Caco-2 (cell line): ENCODE results near the gene AP2A2. TPM values are rescaled to one million over a fixed set of nuclear protein-coding genes. Genes with fewer than 3 reads are reported as not detected.

ENCODE experiments used
- BruUV-seq: library from RNA; stranded (reverse); fragments of 400-500 nt; replicated peaks from 2 replicates; lab custom pipeline; 2021; lab: Mats Ljungman, UMichigan
- CTCF ChIA-PET: fragments of 300-600 bp; sonication (Branson Sonifier 250); formaldehyde crosslinking; loops from one replicate; lab custom pipeline; 2022; ENCODE audit warnings: antibody characterized with exemption; lab: Charles Lee
- POLR2A ChIA-PET: fragments of 300-600 bp; sonication (Branson Sonifier 250); formaldehyde crosslinking; loops from one replicate; lab custom pipeline; 2022; ENCODE audit warnings: antibody characterized with exemption; lab: Charles Lee
- DNase-seq, 2 experiments: peaks; one replicate each; pipeline versions ENCODE4 v3.0.0 to v3.0.0-alpha.2; 2020 to 2022
- H3K27me3 ChIP-seq: replicated peaks from 2 replicates; pipeline ENCODE4 v1.6.0; 2011; ENCODE audit warnings: low read length; ENCODE audit not compliant: control insufficient read depth, insufficient read depth
- H3K36me3 ChIP-seq: 2 replicates; pipeline ENCODE4 v1.5.1; 2011; ENCODE audit warnings: low read length; ENCODE audit not compliant: control insufficient read depth, insufficient read depth
- H3K4me1 ChIP-seq: fragments of 250-450 bp; sonication (Bioruptor Pico); 2 replicates; pipeline ENCODE4 v1.5.1; 2020; ENCODE audit warnings: mild to moderate bottlenecking
- H3K4me3 ChIP-seq: 2 replicates; pipeline ENCODE4 v1.5.1; 2011; ENCODE audit warnings: low read depth, mild to moderate bottlenecking, control low read depth, low read length
- H3K9me3 ChIP-seq: fragments of 250-450 bp; sonication (Bioruptor Pico); 2 replicates; pipeline ENCODE4 v1.5.1; 2020; ENCODE audit warnings: mild to moderate bottlenecking, moderate library complexity
- H3K27ac Mint-ChIP-seq: one replicate; pipeline ENCODE4 v1.8.0; 2022; ENCODE audit warnings: mixed read lengths; ENCODE audit not compliant: unreplicated experiment
- H3K27me3 Mint-ChIP-seq: one replicate; pipeline ENCODE4 v1.8.0; 2022; ENCODE audit warnings: mixed read lengths; ENCODE audit not compliant: insufficient read depth, unreplicated experiment
- H3K36me3 Mint-ChIP-seq: one replicate; pipeline ENCODE4 v1.8.0; 2022; ENCODE audit warnings: mild to moderate bottlenecking, mixed read lengths; ENCODE audit not compliant: insufficient read depth, unreplicated experiment
- H3K4me1 Mint-ChIP-seq: one replicate; pipeline ENCODE4 v1.8.0; 2022; ENCODE audit warnings: low read depth, mixed read lengths; ENCODE audit not compliant: unreplicated experiment
- H3K4me3 Mint-ChIP-seq: one replicate; pipeline ENCODE4 v1.8.0; 2022; ENCODE audit warnings: mild to moderate bottlenecking, moderate library complexity, mixed read lengths; ENCODE audit not compliant: unreplicated experiment
- H3K9me3 Mint-ChIP-seq: one replicate; pipeline ENCODE4 v1.8.0; 2022; ENCODE audit warnings: mixed read lengths; ENCODE audit not compliant: unreplicated experiment
- CTCF ChIP-seq, 2 experiments: fragments of 200-600 bp in 1 of 2; IDR thresholded peaks; 1 replicate in 1 of 2; 2 replicates in 1 of 2; pipeline versions ENCODE4 v1.5.1 to v1.8.0; 2011 to 2022; ENCODE audit warnings: antibody characterized with exemption in 1 of 2, control low read depth in 1 of 2, inconsistent platforms in 1 of 2, low read depth in 1 of 2, low read length in 1 of 2, mild to moderate bottlenecking in 1 of 2, moderate library complexity in 1 of 2; ENCODE audit not compliant: insufficient read depth in 1 of 2, severe bottlenecking in 1 of 2, unreplicated experiment in 1 of 2
- intact Hi-C: fragments of 100-400 bp; cut with micrococcal nuclease; formaldehyde crosslinking; loops from one replicate; pipeline ENCODE4 v1.10.0; 2022; ENCODE audit not compliant: unreplicated experiment
- total RNA-seq: library from RNA; stranded (reverse); gene quantifications from 2 replicates; pipeline ENCODE4 v1.2.3, GENCODE V29; 2022

Gene AP2A2
- total RNA-seq, 1 experiment from 2014 or later = 130 TPM

DNA sequence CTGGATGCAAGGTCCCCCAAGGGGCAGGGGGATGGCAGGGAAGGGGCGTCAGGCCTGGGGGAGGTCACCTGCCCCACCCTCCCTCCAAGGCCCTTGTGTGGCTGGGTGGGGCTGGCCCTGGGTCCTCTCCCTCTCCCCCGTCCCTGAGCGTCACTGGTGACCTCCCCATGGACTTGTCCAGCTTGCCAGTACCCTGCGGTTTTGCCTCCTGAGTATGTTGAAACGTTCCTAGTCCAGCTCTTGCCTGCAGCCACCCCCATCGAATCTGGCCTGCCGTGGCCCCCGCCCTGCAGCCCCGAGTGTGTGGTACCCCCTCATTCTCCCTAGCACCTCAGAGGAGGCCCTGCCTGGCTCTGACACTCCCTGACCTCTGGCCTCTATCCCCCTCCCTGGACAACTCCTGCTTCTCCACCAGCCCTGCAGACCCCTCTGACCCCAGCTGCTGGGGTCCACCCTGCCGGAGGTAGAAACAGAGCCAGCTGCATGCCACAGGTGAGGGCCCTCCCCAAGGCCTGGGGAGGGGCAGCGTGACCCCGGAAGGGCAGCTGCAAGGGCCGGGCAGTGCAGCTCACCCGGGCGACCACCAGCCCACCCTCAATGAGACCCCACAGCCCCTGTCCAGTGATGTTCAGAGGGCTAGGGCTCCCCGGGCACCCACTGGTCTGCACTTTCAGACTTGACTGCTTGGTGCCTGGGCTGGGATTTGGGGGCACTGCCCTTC, 114.9 kb downstream of the AP2A2 start:
- Histone ChIP-seq H3K27me3 (no peaks in the 10 kb centered on the region), H3K9me3 (peaks cover 6% of the 10 kb centered on the region), H3K36me3 (no peaks in the 10 kb centered on the region), H3K4me1 (peaks cover 16% of the 10 kb centered on the region), H3K4me3 (no peak overlapping the region)
- intact Hi-C loops = loop anchor here (10.0 kb wide), 1 partner anchor 56 kb away; no protein-coding TSS in a partner anchor
- Mint-ChIP-seq H3K27me3 (no peaks in the 10 kb centered on the region), H3K4me3 (no peak overlapping the region), H3K9me3 (peaks cover 11% of the 10 kb centered on the region), H3K4me1 (peaks cover 6% of the 10 kb centered on the region), H3K27ac (no peak overlapping the region), H3K36me3 (peaks cover 5% of the 10 kb centered on the region)
- POLR2A ChIA-PET = no interaction called here
- no peak for DNase-seq
- no TSS peak for BruUV-seq
- TF ChIP-seq CTCF (IDR thresholded peaks at IDR 0.05; ENCODE audit: insufficient read depth in 1 of 2, low read depth in 1 of 2, low read length in 1 of 2, severe bottlenecking in 1 of 2, unreplicated experiment in 1 of 2) = no peak
- CTCF ChIA-PET = no interaction called here

GRCh38 chr11:1041149-1041467, 115.4 kb downstream of the AP2A2 start:
- intact Hi-C loops = loop anchor here (10.0 kb wide), 1 partner anchor 56 kb away; no protein-coding TSS in a partner anchor
- Mint-ChIP-seq H3K27me3 (no peaks in the 10 kb centered on the region), H3K9me3 (peaks cover 11% of the 10 kb centered on the region), H3K4me1 (peaks cover 6% of the 10 kb centered on the region), H3K36me3 (peaks cover 5% of the 10 kb centered on the region), H3K27ac (no peak overlapping the region), H3K4me3 (no peak overlapping the region)
- H3K9me3 ChIP-seq = peaks cover 6% of the 10 kb centered on the region
- no peaks in the 10 kb centered on the region for H3K27me3 ChIP-seq
- ChIA-PET CTCF (no interaction called here), POLR2A (no interaction called here)
- no peak for DNase-seq
- H3K36me3 ChIP-seq = no peaks in the 10 kb centered on the region
- H3K4me1 ChIP-seq = peaks cover 16% of the 10 kb centered on the region
- H3K4me3 ChIP-seq = no peak overlapping the region
- no peak for TF ChIP-seq CTCF (IDR thresholded peaks at IDR 0.05; ENCODE audit: insufficient read depth in 1 of 2, low read depth in 1 of 2, low read length in 1 of 2, severe bottlenecking in 1 of 2, unreplicated experiment in 1 of 2)
- no TSS peak for BruUV-seq

GRCh38 chr11:1041471-1041870, 115.8 kb downstream of the AP2A2 start:
- no peaks in the 10 kb centered on the region for H3K27me3 Mint-ChIP-seq
- intact Hi-C loops = loop anchor here (10.0 kb wide), 1 partner anchor 57 kb away; no protein-coding TSS in a partner anchor
- POLR2A ChIA-PET = no interaction called here

More at GRCh38 chr11:1041471-1041870, 115.8 kb downstream of the AP2A2 start:
- no peak for DNase-seq
- H3K9me3 Mint-ChIP-seq = peaks cover 11% of the 10 kb centered on the region
- H3K4me3 ChIP-seq = no peak overlapping the region
- CTCF ChIA-PET = no interaction called here
- no TSS peak for BruUV-seq
- no peaks in the 10 kb centered on the region for H3K36me3 ChIP-seq
- H3K4me1 ChIP-seq = peaks cover 16% of the 10 kb centered on the region
- peaks cover 6% of the 10 kb centered on the region for H3K9me3 ChIP-seq
- H3K27me3 ChIP-seq = no peaks in the 10 kb centered on the region
- TF ChIP-seq CTCF (IDR thresholded peaks at IDR 0.05; ENCODE audit: insufficient read depth in 1 of 2, low read depth in 1 of 2, low read length in 1 of 2, severe bottlenecking in 1 of 2, unreplicated experiment in 1 of 2) = no peak
- peaks cover 6% of the 10 kb centered on the region for H3K4me1 Mint-ChIP-seq
- no peak overlapping the region for H3K4me3 Mint-ChIP-seq
- H3K36me3 Mint-ChIP-seq = peaks cover 5% of the 10 kb centered on the region
- no peak overlapping the region for H3K27ac Mint-ChIP-seq
